Neural progenitor cell (in vitro differentiated cells): Measurements from ENCODE around the gene DTWD2.

ENCODE experiments used
- CTCF ChIP-seq: fragments of 200-600 bp; sonication (generic); IDR thresholded peaks from 2 replicates; pipeline ENCODE4 v1.5.1; 2017; ENCODE audit warnings: antibody characterized with exemption, mild to moderate bottlenecking
- EZH2phosphoT487 ChIP-seq: fragments of 200-600 bp; sonication (generic); IDR thresholded peaks from 2 replicates; pipeline ENCODE4 v1.6.1; 2017; ENCODE audit warnings: antibody characterized with exemption

DNA sequence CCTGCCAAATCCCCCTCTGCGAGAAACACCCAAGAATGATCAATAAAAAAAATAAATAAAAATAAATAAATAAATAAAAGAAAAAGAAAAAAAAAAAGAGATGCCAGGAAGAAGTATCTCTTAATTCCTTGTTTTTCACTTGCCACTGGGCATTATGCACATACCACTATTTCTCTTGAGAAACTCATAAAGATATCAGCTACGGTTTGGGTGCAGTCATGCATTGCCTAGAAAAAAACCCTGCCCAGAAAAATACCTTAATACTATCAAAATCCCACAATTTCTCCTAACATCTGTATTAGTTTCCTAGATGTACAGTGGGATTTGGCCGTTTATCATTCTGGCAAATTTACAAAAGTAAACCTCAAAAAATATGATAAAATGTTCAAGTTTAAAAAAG is 22.5 kb downstream of the DTWD2 start:
- no peak for TF ChIP-seq CTCF
- TF ChIP-seq EZH2phosphoT487: no peak
